ENCODE results near the gene URI1.

- TF ChIP-seq ZNF384 (IDR thresholded peaks at IDR 0.05) (no peak), SP1 (IDR thresholded peaks at IDR 0.05) (no peak), ELF4 (IDR thresholded peaks at IDR 0.05) (no peak), CTBP1 (IDR thresholded peaks at IDR 0.05; ENCODE audit: borderline replicate concordance) (no peak), TARDBP (IDR thresholded peaks at IDR 0.05) (no peak), PKNOX1 (IDR thresholded peaks at IDR 0.05) (no peak), FOXA1 (IDR thresholded peaks at IDR 0.05) (no peak), NFRKB (IDR thresholded peaks at IDR 0.05) (no peak)
Observed at GRCh38 chr19:29953352-29954247, 11.6 kb downstream of the URI1 start.

Data from HEK293T (cell line).